Measurements from ENCODE around the gene LRRC4B.

LRRC4B gene

DNA sequence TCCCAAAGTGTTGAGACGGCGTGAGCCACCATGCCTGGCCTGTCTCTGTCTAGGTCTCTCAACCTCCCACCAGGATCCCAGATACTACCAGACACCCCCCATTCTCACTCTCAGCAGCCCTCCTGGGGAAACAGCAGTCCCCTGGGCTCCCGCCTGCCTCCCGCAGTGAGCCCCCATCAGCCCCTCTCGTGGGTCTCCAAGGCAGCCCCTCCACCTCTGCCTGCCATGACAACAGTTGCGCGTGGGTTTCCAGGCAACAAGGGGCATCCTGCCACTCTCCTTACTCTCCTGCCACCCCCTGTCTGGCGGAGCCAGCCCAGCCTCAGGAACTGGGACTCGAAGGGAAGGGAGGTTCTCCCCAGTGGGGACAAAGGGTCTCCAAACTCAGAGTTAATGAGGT is 5.2 kb downstream of the LRRC4B start:
- Mint-ChIP-seq H3K27me3 (ENCODE audit: low read depth) (peaks cover 39% of the 10 kb centered on the region), H3K27ac (no peak overlapping the region), H3K36me3 (ENCODE audit: low read depth) (no peaks in the 10 kb centered on the region), H3K9me3 (no peaks in the 10 kb centered on the region), H3K4me1 (ENCODE audit: low read depth) (peaks cover 9% of the 10 kb centered on the region), H3K4me3 (no peak overlapping the region)

DNA sequence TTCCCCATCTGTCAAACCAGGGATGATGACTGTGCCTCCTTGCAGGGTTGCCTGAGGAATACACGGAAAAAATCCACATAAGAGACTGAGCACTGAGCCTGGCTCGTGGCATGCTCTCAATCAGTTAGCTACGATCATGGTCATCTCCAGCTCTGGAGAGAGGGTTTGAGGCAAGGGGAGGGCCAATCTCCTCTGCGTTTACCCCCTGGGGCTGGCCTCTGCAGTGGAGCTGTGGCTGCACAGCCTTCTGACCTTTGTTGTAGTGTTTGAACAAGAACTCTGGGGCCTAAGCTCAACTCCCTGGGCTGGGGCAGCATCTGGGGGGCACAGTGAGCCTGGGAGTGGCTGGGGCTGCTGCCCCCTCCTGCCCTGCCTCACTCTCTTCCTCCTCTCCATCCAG is 5.9 kb downstream of the LRRC4B start:
- Mint-ChIP-seq H3K9me3 (no peaks in the 10 kb centered on the region), H3K27me3 (ENCODE audit: low read depth) (peaks cover 39% of the 10 kb centered on the region), H3K4me3 (no peak overlapping the region), H3K4me1 (ENCODE audit: low read depth) (peaks cover 9% of the 10 kb centered on the region), H3K36me3 (ENCODE audit: low read depth) (no peaks in the 10 kb centered on the region), H3K27ac (no peak overlapping the region)

DNA sequence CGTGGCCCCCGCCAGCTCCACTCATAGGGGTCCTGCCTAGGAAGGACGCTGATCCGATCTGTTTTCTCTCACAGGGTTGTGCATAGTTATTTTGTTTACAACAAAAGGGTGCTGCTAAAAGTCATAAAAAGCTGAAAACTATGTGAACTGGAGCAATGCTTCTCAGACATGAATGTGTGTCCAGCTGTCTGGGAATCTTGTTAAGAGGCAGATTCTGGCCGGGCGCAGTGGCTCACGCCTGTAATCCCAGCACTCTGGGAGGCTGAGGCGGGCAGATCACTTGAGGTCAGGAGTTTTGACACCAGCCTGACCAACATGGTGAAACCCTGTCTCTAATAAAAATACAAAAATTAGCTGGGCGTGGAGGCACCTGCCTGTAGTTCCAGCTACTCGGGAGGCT is 8.6 kb downstream of the LRRC4B start:
- peaks cover 27% of the 10 kb centered on the region for H3K27me3 Mint-ChIP-seq (ENCODE audit: low read depth)
- no peaks in the 10 kb centered on the region for H3K9me3 Mint-ChIP-seq
- no peak overlapping the region for H3K4me3 Mint-ChIP-seq
- H3K27ac Mint-ChIP-seq, result no peak overlapping the region
- no peaks in the 10 kb centered on the region for H3K36me3 Mint-ChIP-seq (ENCODE audit: low read depth)
- peaks cover 7% of the 10 kb centered on the region for H3K4me1 Mint-ChIP-seq (ENCODE audit: low read depth)

DNA sequence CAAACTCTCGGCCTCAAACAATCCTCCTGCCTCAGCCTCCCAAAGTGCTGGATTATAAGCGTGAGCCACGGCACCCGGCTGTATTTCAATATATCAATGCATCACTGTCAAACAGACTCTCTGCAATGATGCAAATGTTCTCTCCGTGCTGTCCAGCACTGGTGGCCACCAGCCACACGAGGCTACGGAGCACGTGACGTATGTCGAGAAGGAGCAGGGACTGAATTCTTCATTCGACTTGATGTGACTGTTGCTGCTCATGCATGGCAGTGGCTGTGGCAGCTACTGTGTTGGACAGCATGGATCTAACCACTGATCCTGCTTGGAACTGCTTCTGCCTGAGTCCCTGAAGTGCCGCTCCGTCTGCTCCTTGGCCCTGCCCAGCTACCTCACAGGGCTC is 9.8 kb downstream of the LRRC4B start:
- H3K27me3 Mint-ChIP-seq (ENCODE audit: low read depth), result peaks cover 22% of the 10 kb centered on the region
- H3K27ac Mint-ChIP-seq, result no peak overlapping the region
- H3K4me1 Mint-ChIP-seq (ENCODE audit: low read depth), result peaks cover 7% of the 10 kb centered on the region
- no peaks in the 10 kb centered on the region for H3K9me3 Mint-ChIP-seq
- no peaks in the 10 kb centered on the region for H3K36me3 Mint-ChIP-seq (ENCODE audit: low read depth)
- no peak overlapping the region for H3K4me3 Mint-ChIP-seq

DNA sequence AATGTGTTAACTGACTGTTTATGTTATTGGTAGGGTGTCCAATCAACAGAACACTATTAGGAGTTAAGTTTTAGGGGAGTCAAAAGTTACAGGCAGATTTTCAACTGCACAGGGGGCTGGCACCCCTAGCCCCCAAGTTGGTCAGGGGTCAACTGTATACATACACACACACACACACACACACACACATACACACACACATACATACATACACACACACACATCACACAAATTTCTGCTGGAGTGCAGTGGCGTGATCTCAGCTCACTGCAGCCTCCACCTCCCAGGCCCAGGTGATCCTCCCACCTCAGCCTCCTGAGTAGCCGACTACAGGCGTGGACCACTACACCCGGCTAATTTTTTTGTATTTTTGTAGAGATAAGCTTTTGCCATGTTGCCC is 10.2 kb downstream of the LRRC4B start:
- Mint-ChIP-seq H3K27me3 (ENCODE audit: low read depth) (peaks cover 27% of the 10 kb centered on the region), H3K4me3 (no peak overlapping the region), H3K4me1 (ENCODE audit: low read depth) (peaks cover 7% of the 10 kb centered on the region), H3K27ac (no peak overlapping the region), H3K36me3 (ENCODE audit: low read depth) (no peaks in the 10 kb centered on the region), H3K9me3 (no peaks in the 10 kb centered on the region)

DNA sequence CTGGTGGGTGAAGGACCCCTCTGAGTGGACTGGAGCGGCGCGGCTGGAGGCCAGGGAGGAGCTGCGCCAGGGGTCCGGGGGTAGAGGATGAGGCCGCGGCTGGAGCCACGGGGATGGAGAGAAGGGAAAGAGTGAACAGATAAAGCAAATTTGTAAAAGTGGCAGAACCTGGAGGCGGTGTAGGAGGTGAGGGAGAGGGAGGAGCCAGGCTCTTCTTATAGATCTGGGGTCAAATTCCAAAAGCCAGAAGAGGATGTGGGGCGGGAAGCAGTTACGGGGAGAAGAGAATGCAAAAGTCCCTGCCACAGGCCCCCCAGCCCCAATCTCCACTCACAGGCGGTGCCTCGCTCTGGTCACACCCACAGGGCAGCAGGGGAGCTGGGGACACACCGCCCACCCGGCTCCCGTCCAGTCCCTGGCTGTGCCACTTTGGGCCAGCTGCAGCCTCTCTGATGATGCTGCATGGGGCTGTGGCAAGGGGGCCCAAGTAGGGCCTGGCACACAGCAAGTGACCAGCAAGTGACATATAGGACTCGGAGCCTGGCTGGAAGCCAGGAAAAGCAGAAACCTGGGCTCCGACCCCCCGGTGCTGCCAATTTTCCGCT is 11.1 kb downstream of the LRRC4B start:
- H3K4me3 Mint-ChIP-seq, result no peak overlapping the region
- H3K27me3 Mint-ChIP-seq (ENCODE audit: low read depth), result peaks cover 36% of the 10 kb centered on the region

GRCh38 chr19:50556282-50557008 is 11.8 kb downstream of the LRRC4B start:
- H3K36me3 Mint-ChIP-seq (ENCODE audit: low read depth), result no peaks in the 10 kb centered on the region
- peak overlapping the region; percentile 68 for H3K27ac Mint-ChIP-seq
- peak overlapping the region; percentile 96 for H3K4me3 Mint-ChIP-seq
- peaks cover 7% of the 10 kb centered on the region for H3K4me1 Mint-ChIP-seq (ENCODE audit: low read depth)
- peaks cover 40% of the 10 kb centered on the region for H3K27me3 Mint-ChIP-seq (ENCODE audit: low read depth)
- H3K9me3 Mint-ChIP-seq, result no peaks in the 10 kb centered on the region

More for the DNA sequence above, 11.1 kb downstream of the LRRC4B start:
- no peaks in the 10 kb centered on the region for H3K36me3 Mint-ChIP-seq (ENCODE audit: low read depth)
- H3K4me1 Mint-ChIP-seq (ENCODE audit: low read depth), result peaks cover 7% of the 10 kb centered on the region
- H3K27ac Mint-ChIP-seq, result no peak overlapping the region
- H3K9me3 Mint-ChIP-seq, result no peaks in the 10 kb centered on the region

- Mint-ChIP-seq H3K27ac (no peak overlapping the region), H3K9me3 (no peaks in the 10 kb centered on the region), H3K36me3 (ENCODE audit: low read depth) (no peaks in the 10 kb centered on the region), H3K4me1 (ENCODE audit: low read depth) (peaks cover 7% of the 10 kb centered on the region), H3K4me3 (peak overlapping the region; percentile 50), H3K27me3 (ENCODE audit: low read depth) (peaks cover 42% of the 10 kb centered on the region)
Observed at GRCh38 chr19:50555450-50556281, 12.6 kb downstream of the LRRC4B start.

GRCh38 chr19:50555033-50555432 is 13.2 kb downstream of the LRRC4B start:
- H3K4me3 Mint-ChIP-seq, result peak overlapping the region; percentile 50
- peaks cover 7% of the 10 kb centered on the region for H3K4me1 Mint-ChIP-seq (ENCODE audit: low read depth)
- no peaks in the 10 kb centered on the region for H3K9me3 Mint-ChIP-seq
- no peaks in the 10 kb centered on the region for H3K36me3 Mint-ChIP-seq (ENCODE audit: low read depth)
- no peak overlapping the region for H3K27ac Mint-ChIP-seq
- H3K27me3 Mint-ChIP-seq (ENCODE audit: low read depth), result peaks cover 48% of the 10 kb centered on the region

- Mint-ChIP-seq H3K9me3 (no peaks in the 10 kb centered on the region), H3K36me3 (ENCODE audit: low read depth) (no peaks in the 10 kb centered on the region), H3K27me3 (ENCODE audit: low read depth) (peaks cover 50% of the 10 kb centered on the region), H3K4me3 (no peak overlapping the region), H3K4me1 (ENCODE audit: low read depth) (peaks cover 7% of the 10 kb centered on the region), H3K27ac (no peak overlapping the region)
Observed at GRCh38 chr19:50554212-50554611, 14.0 kb downstream of the LRRC4B start.

DNA sequence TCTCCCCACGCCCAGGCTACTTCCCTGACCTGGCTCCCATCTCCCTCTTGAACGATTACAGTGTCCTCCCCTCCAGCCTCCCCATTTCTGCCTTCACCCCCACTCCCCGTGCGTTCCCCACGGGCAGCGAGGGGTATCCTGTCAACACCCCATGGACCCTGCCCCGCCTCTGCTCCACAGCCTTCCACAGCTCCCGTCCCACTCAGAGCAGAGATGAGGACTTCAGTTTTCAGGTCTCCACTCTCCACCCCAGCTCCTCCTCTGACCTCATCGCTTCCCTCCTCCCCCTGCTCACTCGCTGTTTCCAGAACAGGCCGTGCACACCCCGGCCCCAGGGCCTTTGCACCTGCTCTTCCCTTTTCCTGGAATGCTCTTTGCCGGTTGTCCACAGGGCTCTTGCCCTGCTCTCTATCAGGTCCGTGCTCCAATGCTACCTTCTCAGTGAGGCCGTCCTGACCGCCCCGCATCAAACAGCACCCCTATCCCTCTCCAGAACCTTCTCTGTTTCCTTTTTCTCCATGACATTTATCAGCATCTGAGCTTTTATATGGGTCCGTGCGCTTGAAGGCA is 15.0 kb downstream of the LRRC4B start:
- H3K27ac Mint-ChIP-seq, result no peak overlapping the region
- peaks cover 45% of the 10 kb centered on the region for H3K27me3 Mint-ChIP-seq (ENCODE audit: low read depth)
- H3K4me1 Mint-ChIP-seq (ENCODE audit: low read depth), result peaks cover 7% of the 10 kb centered on the region

DNA sequence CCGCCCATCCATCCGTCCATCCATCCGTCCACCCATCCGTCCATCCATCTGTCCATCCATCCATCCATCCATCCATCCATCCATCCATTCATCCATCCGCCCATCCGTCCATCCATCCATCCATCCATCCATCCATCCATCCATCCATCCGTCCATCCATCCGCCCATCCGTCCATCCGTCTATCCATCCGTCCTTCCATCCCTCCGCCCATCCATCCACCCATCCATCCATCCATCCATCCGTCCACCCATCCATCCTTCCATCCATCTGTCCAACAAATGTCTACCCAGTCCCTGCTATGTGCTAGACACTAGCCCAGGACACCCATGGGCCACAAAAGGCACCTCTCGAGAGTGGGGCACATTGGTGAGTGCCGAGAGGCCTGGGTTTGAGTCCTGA is 15.7 kb downstream of the LRRC4B start:
- Mint-ChIP-seq H3K27ac (no peak overlapping the region), H3K4me3 (no peak overlapping the region), H3K4me1 (ENCODE audit: low read depth) (peaks cover 7% of the 10 kb centered on the region), H3K9me3 (no peaks in the 10 kb centered on the region), H3K36me3 (ENCODE audit: low read depth) (no peaks in the 10 kb centered on the region), H3K27me3 (ENCODE audit: low read depth) (peaks cover 45% of the 10 kb centered on the region)

More for the DNA sequence above, 15.0 kb downstream of the LRRC4B start:
- Mint-ChIP-seq H3K9me3 (no peaks in the 10 kb centered on the region), H3K36me3 (ENCODE audit: low read depth) (no peaks in the 10 kb centered on the region), H3K4me3 (no peak overlapping the region)

DNA sequence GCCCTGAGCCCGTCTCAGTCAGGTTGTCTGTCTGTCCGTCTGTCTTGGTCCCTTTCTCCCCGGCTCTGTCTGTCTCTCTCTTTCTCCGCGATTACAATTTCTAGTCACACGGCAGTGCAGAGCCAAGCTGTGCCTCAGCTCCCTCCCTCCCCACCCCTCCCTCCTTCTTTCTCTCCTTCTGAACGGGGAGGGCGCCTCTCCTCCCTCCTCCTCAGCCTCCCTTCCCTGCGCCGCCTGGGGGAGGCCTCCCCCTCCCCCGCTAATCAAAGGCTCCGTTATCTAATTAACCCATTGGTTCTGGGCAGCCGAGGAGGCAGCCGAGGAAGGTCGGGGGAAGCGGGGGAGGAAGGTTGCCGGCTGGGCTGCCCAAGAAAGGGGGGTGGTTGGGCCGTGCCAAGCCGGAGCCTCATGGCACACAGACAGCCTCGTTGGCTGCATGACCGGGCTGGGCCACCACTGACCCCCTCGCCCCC is 16.5 kb downstream of the LRRC4B start:
- peaks cover 7% of the 10 kb centered on the region for H3K4me1 Mint-ChIP-seq (ENCODE audit: low read depth)
- no peaks in the 10 kb centered on the region for H3K36me3 Mint-ChIP-seq (ENCODE audit: low read depth)
- no peaks in the 10 kb centered on the region for H3K9me3 Mint-ChIP-seq
- H3K27ac Mint-ChIP-seq, result no peak overlapping the region
- H3K4me3 Mint-ChIP-seq, result no peak overlapping the region
- H3K27me3 Mint-ChIP-seq (ENCODE audit: low read depth), result peaks cover 45% of the 10 kb centered on the region

- Mint-ChIP-seq H3K4me3 (no peak overlapping the region), H3K27me3 (ENCODE audit: low read depth) (peaks cover 42% of the 10 kb centered on the region), H3K4me1 (ENCODE audit: low read depth) (peaks cover 3% of the 10 kb centered on the region), H3K36me3 (ENCODE audit: low read depth) (no peaks in the 10 kb centered on the region), H3K27ac (no peak overlapping the region), H3K9me3 (no peaks in the 10 kb centered on the region)
Observed at GRCh38 chr19:50551034-50551714, 17.1 kb downstream of the LRRC4B start.

All from T-helper 1 cell treated with Interleukin-12 subunit alpha and Interleukin-12 subunit beta and Interleukin-4 antibody, amounts not matched to agents 30 μg/mL and 1 μg/mL, for 36 hours (primary cell).